Thoracic aorta (tissue), 2 donors: ENCODE measurements around the gene SPOCK2. TPM values are rescaled to one million over a fixed set of nuclear protein-coding genes. Genes with fewer than 3 reads are reported as not detected.

Experiments
- ATAC-seq: fragments of 150-250 bp; one replicate; pipeline ENCODE4 v1.8.0; 2017; ENCODE audit warnings: low read depth; ENCODE audit not compliant: insufficient number of reproducible peaks, low FRiP score
- DNase-seq: peaks from one replicate; pipeline ENCODE4 v3.0.0-alpha.2; 2020; ENCODE audit warnings: low spot score
- H3K27ac ChIP-seq, 2 donors: fragments of 200-600 bp; sonication (generic); 1 replicate in 1 of 2; 2 replicates in 1 of 2; pipeline ENCODE4 v1.5.1; 2016; ENCODE audit warnings: mild to moderate bottlenecking in 2 of 2, moderate library complexity in 2 of 2
- H3K27me3 ChIP-seq: fragments of 200-600 bp; sonication (generic); replicated peaks from 2 replicates; pipeline ENCODE4 v1.6.0; 2016; ENCODE audit warnings: mild to moderate bottlenecking; ENCODE audit not compliant: insufficient read depth
- H3K36me3 ChIP-seq: fragments of 200-600 bp; sonication (generic); one replicate; pipeline ENCODE4 v1.5.1; 2016
- H3K4me1 ChIP-seq, 2 donors: fragments of 200-600 bp; sonication (generic); 1 replicate in 1 of 2; 2 replicates in 1 of 2; pipeline versions ENCODE4 v1.5.1 to v1.6.0; 2016; ENCODE audit warnings: low read depth in 2 of 2, mild to moderate bottlenecking in 1 of 2; ENCODE audit not compliant: control insufficient read depth in 1 of 2
- H3K4me3 ChIP-seq: fragments of 200-600 bp; sonication (generic); 2 replicates; pipeline ENCODE4 v1.5.1; 2016; ENCODE audit warnings: mild to moderate bottlenecking
- H3K9me3 ChIP-seq: fragments of 200-600 bp; sonication (generic); 2 replicates; pipeline ENCODE4 v1.5.1; 2016
- CTCF ChIP-seq: fragments of 200-600 bp; sonication (generic); IDR thresholded peaks from one replicate; pipeline ENCODE4 v1.5.1; 2019; ENCODE audit warnings: antibody characterized with exemption
- total RNA-seq, 2 donors: library from RNA; depleted of rRNA; stranded (reverse); fragments of >200 nt; gene quantifications; one replicate each; pipeline versions ENCODE4 v1.1.0 to v1.2.3, GENCODE V29; 2016

Gene SPOCK2
- total RNA-seq, 2 donors from 2014 or later = 3.5 to 13.8 TPM

DNA sequence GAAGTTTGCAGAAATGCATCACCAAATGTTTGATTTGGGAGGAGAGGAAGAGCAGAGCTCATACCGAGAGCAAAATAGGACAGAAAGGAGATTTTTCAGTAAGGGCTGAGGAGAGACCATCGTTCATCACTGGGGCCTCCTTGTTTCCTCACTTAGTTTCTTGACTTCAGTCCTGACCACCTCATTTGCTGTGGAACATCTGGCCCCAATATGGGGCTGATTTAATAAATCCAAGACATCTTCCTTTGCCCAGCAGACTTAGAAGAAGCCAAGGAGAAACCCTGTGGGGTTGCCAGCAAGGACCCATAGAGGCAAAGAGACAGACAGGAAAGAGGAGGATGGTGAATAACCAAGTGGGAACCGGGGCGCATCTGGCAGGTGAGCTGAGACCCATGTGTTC is 63.8 kb downstream of the SPOCK2 start:
- ATAC-seq (no peak), DNase-seq (no peak)
- Histone ChIP-seq H3K27ac (no peak overlapping the region), H3K9me3 (no peaks in the 10 kb centered on the region), H3K4me1 (peaks cover 0 to 28% of the 10 kb centered on the region in 2 donors), H3K27me3 (no peaks in the 10 kb centered on the region), H3K36me3 (no peaks in the 10 kb centered on the region), H3K4me3 (no peak overlapping the region)
- TF ChIP-seq CTCF = no peak

- Histone ChIP-seq H3K4me1 (peaks cover 8 to 45% of the 10 kb centered on the region in 2 donors), H3K9me3 (no peaks in the 10 kb centered on the region), H3K27ac (no peak overlapping the region), H3K27me3 (no peaks in the 10 kb centered on the region), H3K4me3 (no peak overlapping the region), H3K36me3 (no peaks in the 10 kb centered on the region)
- no peak for DNase-seq
- ATAC-seq = no peak
- no peak for TF ChIP-seq CTCF
Measured at GRCh38 chr10:72022228-72022627, 66.1 kb downstream of the SPOCK2 start.

- H3K4me1 ChIP-seq = peaks cover 18 to 55% of the 10 kb centered on the region in 2 donors
- H3K4me3 ChIP-seq = no peak overlapping the region
- H3K9me3 ChIP-seq = no peaks in the 10 kb centered on the region
- TF ChIP-seq CTCF = no peak
- no peak for ATAC-seq
- H3K27ac ChIP-seq = no peak overlapping the region
- no peak for DNase-seq
- H3K36me3 ChIP-seq = no peaks in the 10 kb centered on the region
- no peaks in the 10 kb centered on the region for H3K27me3 ChIP-seq
Measured at GRCh38 chr10:72020914-72021809, 67.2 kb downstream of the SPOCK2 start.

- ATAC-seq (no peak), DNase-seq (no peak)
- Histone ChIP-seq H3K4me1 (peaks cover 18 to 64% of the 10 kb centered on the region in 2 donors), H3K27ac (no peak overlapping the region), H3K4me3 (no peak overlapping the region), H3K36me3 (no peaks in the 10 kb centered on the region), H3K27me3 (no peaks in the 10 kb centered on the region), H3K9me3 (no peaks in the 10 kb centered on the region)
- no peak for TF ChIP-seq CTCF
Measured at GRCh38 chr10:72019085-72019876, 69.1 kb downstream of the SPOCK2 start.
